WI38 (cell line): ENCODE measurements around the gene REST.
A peak's percentile ranks its signal among the peaks of the same experiment; 100 is the strongest.

Experiments
- H3K4me3 ChIP-seq: 2 replicates; pipeline ENCODE4 v1.5.1; 2011; ENCODE audit warnings: low read depth, mild to moderate bottlenecking, control low read depth, low read length
- TF ChIP-seq, protein P1 (sequence below): IDR thresholded peaks from 2 replicates; pipeline ENCODE4 v1.5.1; 2012; ENCODE audit warnings: low read depth, mild to moderate bottlenecking, control low read depth, low read length

Gene REST

GRCh38 chr4:56972809-56973208, 65.1 kb downstream of the REST start:
- TF ChIP-seq, protein P1, sequence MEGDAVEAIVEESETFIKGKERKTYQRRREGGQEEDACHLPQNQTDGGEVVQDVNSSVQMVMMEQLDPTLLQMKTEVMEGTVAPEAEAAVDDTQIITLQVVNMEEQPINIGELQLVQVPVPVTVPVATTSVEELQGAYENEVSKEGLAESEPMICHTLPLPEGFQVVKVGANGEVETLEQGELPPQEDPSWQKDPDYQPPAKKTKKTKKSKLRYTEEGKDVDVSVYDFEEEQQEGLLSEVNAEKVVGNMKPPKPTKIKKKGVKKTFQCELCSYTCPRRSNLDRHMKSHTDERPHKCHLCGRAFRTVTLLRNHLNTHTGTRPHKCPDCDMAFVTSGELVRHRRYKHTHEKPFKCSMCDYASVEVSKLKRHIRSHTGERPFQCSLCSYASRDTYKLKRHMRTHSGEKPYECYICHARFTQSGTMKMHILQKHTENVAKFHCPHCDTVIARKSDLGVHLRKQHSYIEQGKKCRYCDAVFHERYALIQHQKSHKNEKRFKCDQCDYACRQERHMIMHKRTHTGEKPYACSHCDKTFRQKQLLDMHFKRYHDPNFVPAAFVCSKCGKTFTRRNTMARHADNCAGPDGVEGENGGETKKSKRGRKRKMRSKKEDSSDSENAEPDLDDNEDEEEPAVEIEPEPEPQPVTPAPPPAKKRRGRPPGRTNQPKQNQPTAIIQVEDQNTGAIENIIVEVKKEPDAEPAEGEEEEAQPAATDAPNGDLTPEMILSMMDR, result no peak
- no peak overlapping the region for H3K4me3 ChIP-seq

DNA sequence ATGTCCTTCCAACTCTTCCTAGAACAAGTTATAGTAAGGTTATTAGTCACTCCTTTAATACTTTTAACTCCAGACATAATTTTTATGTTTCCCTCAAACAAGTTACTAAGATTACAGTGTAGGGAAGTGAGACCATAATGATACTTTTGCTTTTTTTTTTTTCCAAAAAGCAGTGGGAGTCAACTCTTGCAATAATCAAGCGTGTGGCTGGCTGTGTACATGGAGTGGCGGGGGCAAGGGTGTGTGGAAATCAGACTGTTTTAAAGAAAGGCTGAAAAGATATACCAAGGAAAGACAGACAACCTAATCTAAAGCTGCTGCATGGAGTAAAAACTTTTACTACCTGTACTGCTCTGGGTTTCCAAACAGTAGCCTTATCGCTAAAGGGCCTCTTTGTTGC, 65.6 kb downstream of the REST start:
- TF ChIP-seq, protein P1, result no peak
- H3K4me3 ChIP-seq, result no peak overlapping the region

DNA sequence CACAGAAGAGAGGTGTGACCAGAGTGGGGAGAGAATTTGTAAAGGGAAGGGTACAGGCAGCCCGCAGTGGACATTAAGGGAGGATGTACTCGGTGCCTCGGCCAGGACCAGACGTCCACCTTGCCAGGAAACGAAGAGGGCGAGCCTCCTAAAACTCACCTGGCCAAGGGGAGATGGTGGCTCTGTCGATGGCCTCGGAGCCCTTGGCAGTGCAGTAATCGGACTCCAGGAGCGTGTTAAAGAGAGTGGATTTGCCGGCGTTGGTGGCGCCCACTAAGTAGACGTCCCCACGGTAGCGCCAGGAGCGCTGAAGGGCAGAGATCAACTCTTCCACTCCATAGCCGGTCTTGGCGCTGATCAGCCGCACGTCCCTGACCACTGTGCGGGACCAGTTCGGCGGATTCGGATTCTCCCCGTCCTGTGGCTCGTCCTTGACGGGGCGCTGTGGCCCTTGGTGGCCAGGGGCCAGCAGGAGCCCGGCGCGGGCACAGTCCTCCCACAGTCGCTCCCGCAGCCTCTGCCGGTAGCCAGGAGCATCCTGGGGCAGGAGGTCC, 68.7 kb downstream of the REST start:
- H3K4me3 ChIP-seq, result peak overlapping the region; percentile 66
- TF ChIP-seq, protein P1, result no peak

DNA sequence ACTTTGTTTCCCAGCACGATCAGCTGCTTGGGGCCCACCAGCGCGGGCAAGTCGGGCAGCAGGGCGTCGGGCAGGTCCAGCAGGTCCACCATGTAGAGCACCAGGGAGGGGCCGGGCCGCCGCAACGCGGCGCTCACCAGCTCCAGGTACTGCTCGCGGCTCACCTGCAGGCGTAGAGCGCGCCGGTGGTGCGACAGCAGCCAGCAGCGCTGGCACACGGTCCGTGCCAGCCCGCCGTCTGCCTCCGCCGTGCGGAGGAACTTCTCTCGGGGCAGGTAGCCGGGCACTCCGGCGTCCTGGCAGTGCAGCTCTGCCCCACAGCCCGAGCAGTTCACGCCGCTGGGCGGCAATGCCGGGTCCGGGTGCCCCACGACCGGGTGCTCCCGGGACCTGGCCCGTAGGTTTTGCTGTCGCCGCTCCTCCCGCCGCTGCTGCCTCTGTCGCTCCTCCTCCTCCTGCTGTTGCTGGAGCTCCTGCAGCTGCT, 69.2 kb downstream of the REST start:
- peak overlapping the region; percentile 66 for H3K4me3 ChIP-seq
- TF ChIP-seq, protein P1, result no peak

DNA sequence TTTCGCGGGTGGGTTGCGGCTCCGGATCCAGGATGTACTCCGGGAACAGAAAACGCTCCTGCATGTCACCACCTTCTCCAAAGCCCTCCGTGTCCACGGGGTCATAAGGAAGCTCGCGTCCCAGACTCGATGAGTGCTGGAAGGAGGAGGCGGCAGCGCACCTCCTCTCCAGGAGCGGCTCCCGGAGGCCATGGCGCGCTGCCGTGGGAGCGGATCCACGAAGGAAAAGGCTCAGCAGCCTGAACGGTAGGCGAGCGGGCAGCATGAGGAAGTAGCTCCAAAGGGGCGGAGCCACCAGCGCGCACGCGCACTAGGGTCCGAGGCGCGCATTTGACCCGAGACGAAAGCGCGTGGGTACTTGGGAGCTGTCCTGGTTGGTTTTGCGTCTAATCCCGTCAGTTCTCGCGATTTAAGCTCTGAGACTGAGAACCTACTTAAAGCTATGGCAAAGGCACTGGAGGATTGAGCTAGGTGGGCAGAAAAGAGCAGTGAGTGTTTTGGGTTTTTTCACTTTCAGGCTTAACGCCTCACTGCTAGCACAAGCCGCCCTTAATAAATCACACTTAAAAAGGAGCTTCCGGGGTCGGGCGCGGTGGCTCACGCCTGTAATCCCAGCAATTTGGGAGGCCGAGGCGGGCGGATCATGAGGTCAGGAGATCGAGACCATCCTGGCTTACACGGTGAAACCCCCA, 69.8 kb downstream of the REST start, which contains the start of gene NOA1:
Gene NOA1, minus strand, starts transcription at position 286 of the 692 bp plus-strand sequence. Its CDS starts 21 bp downstream, at position 265.
- peak within 1 kb of the TSS; percentile 66 for H3K4me3 ChIP-seq
- TF ChIP-seq, protein P1, result no peak

GRCh38 chr4:56978750-56979303, 71.1 kb downstream of the REST start, which contains the start of gene POLR2B:
Gene POLR2B, plus strand, starts transcription at chr4:56978896. Its CDS starts 90 bp downstream, at chr4:56978986.
- TF ChIP-seq, protein P1, result no peak
- H3K4me3 ChIP-seq, result peak within 1 kb of the TSS; percentile 66

- H3K4me3 ChIP-seq, result peak overlapping the region; percentile 66
- TF ChIP-seq, protein P1, result no peak
Measured at GRCh38 chr4:56979421-56980072, 71.8 kb downstream of the REST start.
